HL-60 (cell line): ENCODE measurements around the gene FAM156B.

Experiments used
- CTCF ChIP-seq: IDR thresholded peaks from one replicate; pipeline ENCODE4 v1.5.1; 2011; ENCODE audit warnings: low read length, control low read depth, inconsistent platforms; ENCODE audit not compliant: insufficient read depth
- GABPA ChIP-seq: IDR thresholded peaks from 2 replicates; pipeline ENCODE4 v1.6.1; 2012; ENCODE audit warnings: low read depth

- TF ChIP-seq CTCF, result no peak
- TF ChIP-seq GABPA, result no peak
These were observed 44.8 kb upstream of the FAM156B start for GRCh38 chrX:52852110-52852860.
